Right renal cortex interstitium (tissue), 3 donors: ENCODE data around the gene BAG1. TPM values are rescaled to one million over a fixed set of nuclear protein-coding genes. Genes with fewer than 3 reads are reported as not detected.

Experiments
- DNase-seq, 3 donors: peaks; one replicate each; pipeline ENCODE4 v3.0.0-alpha.2; 2013; ENCODE audit warnings: low read depth in 3 of 3, low spot score in 2 of 3
- polyA plus RNA-seq, 3 donors: library from polyadenylated mRNA; unstranded; fragments of 120-200 nt; gene quantifications; one replicate each; pipeline ENCODE4 v1.2.1, GENCODE V29; 2013; ENCODE audit not compliant: insufficient read length in 3 of 3

Gene BAG1
- polyA plus RNA-seq, 3 donors = 76.0 to 82.0 (median 81.0) TPM

DNA sequence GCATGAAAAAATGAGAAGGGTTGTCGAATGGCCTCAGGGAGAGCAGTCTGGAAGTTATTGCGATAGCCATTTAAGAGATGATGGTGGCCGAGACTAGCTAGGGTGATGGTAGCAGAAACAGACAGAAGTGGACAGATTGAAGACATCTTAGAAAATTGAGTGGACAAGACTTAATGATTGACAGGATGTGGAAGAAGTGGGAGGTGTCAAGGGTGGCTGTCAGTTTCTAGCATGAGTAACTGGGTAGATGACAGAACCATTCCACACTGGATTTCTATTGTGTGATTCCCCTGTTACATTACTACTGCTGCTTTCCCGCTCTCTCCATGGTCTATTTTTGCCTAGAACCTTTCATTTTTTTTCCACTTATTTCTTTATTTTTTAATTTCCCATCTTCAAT, 13.0 kb upstream of the BAG1 start:
- no peak for DNase-seq

DNA sequence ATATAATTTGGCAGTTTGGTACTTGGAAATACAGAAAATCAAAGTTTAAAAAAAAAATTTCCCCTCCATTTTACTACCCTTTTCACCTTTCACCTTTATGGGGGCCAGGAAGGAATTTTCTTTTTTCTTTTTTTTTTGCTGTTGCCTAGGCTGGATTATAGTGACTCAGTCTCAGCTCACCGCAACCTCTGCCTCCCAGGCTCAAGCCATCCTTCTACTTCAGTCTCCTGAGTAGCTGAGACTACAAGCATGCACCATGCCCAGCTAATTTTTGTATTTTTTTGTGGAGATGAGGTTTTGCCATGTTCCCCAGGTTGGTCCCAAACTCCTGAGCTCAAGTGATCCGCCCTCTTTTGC, 9.4 kb upstream of the BAG1 start:
- no peak for DNase-seq

- DNase-seq = no peak
Observed at GRCh38 chr9:33273266-33273971, 8.9 kb upstream of the BAG1 start.

DNA sequence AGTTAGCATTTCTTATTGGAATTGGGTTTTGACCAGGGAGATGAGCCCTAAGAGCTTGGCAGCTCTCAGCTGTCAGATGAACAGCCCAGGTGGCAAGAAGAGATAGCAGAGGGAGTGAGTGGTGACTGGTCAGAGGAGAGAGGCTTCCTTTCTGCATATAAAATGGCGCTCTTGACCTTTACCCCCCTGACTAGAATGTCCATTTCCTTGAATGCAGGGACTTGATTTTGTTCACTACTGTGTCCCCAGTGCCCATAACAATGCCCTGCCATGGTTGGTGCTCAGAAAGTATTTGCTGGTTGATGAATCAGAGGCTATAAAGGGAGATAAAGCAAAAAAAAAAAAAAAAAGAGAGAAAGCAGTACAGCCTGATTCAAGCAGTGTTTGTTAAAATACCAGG, 7.6 kb upstream of the BAG1 start:
- no peak for DNase-seq

GRCh38 chr9:33270146-33270545, 5.6 kb upstream of the BAG1 start:
- DNase-seq = no peak

GRCh38 chr9:33267151-33267767, 2.8 kb upstream of the BAG1 start:
- no peak for DNase-seq

- DNase-seq = no peak
Observed at GRCh38 chr9:33265211-33265865, 830 bp upstream of the BAG1 start.

DNA sequence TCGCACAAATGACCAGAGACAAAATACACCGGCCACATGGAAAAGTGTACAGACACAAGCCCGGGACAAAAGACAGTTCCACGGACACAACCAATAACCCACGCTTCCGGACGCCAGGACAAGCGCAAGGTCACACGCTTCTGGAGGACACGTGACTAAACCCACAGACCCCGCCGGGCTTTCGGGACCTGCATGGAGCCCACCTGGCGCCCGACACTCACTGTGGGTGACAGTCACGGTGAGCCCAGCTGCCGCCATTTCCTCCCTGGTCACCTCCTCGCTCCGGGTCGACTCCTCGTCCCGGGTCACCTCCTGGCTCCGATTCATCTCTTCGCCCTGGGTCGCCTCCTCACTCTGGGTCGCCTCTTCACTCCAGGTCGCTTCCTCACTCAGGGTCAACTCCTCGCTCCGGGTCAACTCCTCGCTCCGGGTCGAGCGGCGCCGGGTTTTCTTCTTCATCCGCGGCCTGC, 470 bp downstream of the BAG1 start:
- DNase-seq = peak in 2 of 3 donors; percentile 14 to 16

DNA sequence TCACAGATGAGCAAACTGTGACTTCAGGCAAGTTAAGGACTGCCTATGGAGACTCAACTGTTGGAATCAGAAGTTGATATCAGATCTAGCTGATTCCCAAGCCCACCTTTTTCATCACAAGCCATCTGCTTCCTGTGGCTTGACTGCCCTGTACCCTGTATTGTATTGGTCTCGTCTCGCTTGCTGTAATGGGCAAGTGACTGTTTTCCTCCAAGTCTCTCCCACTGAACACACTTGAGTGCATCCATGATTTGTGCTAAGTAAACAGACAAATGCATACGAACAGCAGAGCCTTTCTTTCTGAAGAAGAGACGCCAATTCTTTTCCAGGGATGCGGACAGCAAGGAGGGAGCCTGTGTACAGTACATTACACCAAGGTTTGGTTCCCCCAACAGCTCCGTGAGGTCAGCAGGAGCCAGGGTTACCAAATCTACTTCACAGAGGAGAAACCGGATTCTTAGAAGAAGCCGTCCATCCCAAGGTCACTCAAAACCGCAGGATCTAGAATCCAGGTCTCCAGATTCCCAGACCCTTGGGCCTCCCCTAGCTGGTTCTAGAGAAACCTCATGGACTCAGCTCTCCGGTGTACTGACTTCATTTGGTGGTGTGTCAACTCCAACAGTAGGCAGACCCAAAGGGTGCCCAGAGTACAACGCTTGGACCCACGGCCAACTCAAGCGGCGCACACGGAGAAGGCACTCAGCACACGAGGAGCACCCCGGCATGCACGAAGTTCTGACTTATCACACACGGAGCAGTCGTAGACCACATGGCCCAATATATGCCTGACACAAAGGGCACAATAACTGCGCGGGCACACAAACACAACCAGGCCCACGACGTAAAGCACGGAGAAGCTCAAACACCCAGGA, 1.1 kb downstream of the BAG1 start:
- peak in 2 of 3 donors; percentile 8 to 24 for DNase-seq

DNA sequence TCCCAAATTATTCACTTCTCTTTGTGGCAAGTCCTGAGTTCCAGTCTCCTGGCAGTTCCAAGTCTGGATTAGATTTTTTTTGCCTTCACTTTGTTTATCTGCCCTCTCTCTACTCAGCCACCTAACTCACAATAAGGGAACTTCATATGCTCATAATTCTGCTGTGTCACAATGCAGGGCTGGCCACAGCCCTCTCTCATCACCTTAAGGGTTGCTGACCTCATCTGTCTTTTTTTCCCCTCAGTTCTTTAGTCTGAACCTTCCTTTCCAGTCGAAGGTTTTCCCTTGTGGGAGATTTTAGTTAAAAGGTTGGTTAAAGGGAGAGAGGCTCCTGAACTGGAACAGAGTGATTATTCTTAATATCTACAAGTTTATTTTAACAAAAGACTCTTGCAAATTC, 4.1 kb downstream of the BAG1 start:
- no peak for DNase-seq

DNA sequence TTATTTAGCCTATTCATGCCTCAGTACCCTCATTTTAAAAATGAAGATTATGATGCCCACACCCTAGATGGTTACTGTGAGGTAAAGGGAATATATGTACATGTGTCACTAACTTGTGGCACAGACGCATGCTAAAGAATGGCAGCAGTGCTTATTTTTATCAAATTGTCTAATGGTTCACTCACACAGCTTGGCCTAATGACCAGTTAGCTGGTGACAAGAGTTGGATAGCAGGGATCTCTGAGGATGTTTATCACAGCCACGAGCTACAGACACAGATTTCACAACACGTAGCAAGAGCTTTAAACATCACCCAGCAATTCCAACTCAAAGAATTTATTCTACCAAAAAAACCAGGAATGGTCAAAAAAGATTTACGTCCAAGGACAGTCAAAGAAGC, 7.2 kb downstream of the BAG1 start:
- DNase-seq = no peak

- DNase-seq = no peak
Observed at GRCh38 chr9:33256236-33256635, 8.3 kb downstream of the BAG1 start.

DNA sequence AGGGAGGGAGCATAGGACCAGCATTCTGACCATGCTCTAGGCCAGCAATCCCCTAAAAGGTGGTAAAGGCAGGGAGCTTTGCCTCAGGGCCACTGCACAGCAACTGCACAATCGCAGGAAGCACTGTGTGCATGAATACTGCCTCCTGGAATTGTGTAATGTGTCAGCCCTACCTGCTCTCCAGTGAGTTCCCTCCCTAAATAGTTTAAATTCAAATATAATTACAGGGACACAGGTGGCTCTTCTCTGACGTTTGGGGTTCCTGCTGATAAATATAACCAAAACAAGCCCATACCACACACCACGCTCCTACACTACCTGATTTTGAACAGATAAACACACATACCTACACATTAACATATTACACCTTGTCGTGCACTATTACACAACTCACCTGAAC, 9.0 kb downstream of the BAG1 start:
- no peak for DNase-seq

- DNase-seq = no peak
Observed at GRCh38 chr9:33255014-33255413, 9.5 kb downstream of the BAG1 start.

DNA sequence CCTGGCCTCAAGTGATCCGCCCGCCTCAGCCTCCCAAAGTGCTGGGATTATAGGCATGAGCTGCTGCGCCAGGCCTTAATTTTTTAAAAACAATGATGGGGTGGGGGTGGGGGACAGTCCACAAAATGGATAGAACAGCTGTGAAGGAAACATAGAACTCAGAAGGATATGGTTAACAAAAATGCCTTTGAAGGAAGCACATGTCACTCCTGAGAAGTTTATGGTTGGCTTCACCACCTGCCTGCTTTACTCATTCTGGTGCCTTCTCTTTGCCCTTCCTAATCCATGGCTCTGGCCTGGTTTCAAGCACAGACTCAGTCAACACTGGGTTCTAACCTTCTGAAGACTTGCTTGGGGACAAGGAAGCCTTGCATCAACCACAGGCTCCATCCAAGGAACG, 10.3 kb downstream of the BAG1 start:
- no peak for DNase-seq

DNA sequence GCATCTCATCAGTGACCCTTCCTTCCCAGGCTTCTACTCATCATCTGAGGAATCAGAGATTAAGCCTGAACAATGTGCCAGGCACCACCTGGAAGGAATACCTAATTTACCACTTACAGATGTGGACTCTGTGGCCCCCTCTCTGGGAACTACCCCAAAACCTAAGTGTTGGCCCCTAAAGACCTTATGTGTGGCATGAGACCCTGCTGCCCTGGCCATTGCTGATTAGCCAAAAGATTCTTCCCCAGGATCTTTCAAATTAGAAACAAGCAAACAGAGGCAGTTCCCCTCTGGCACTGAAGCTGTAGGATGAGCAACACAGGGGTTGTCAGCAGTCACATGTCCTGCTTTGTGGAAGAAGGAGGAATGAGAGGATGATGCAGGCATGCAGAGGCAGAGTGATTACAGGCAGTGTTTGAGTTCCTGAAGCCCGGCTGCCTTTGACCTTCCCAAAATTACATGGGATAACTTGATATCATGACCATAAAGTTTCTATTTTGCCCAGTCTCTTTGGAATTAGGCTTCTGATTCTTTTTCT, 14.0 kb downstream of the BAG1 start:
- no peak for DNase-seq

DNA sequence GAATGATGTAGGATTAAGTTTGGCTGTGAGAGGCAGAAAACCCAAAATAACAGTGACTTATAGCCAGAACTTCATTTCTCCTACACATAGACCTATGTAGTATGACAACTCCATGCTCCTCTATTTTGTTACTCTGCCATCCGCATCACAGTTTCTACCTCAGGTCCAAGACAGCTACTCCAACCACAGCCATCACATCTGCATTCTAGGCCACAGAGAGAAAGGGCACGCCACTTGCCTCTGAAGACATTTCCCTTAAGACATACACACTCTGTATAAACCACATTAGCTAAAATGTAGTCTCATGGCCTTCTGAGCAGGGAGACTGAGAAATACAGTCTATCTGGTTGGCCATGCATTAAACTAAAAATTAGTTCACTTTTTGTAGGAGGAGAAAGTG, 14.5 kb downstream of the BAG1 start:
- no peak for DNase-seq

DNA sequence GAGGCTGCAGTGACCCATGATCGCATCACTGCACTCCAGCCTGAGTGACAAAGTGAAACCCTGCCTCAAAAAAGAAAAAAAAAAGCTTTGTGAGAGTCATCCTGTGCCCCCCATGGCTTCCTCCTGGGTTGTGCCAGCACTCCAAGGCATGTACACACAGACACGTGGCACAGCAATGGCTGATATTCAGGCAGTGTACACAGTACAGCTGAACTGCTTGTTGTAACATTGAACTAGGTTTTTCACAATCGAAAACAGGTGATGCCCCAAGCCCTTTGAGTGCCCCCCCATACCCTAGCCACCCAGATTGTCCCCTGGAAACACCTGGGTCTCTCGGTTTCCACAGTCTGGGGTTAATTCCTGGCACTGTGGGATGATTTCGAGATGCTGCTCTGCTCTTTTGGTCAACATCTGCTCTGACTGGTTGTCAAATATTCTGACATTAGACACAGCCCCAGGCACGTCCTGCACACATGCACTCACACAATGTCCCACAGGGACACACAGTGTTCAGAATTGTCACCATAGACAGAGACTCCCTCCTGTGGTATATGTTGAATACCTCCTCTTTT, 15.3 kb downstream of the BAG1 start:
- DNase-seq = no peak

GRCh38 chr9:33248606-33249005, 15.9 kb downstream of the BAG1 start:
- no peak for DNase-seq

- no peak for DNase-seq
Observed at GRCh38 chr9:33246269-33246860, 18.1 kb downstream of the BAG1 start.
